Fibroblast of skin of back (primary cell): ENCODE results near the gene NCR2.

Experiments
- DNase-seq: peaks from one replicate; pipeline ENCODE4 v3.0.0-alpha.2; 2013

NCR2 gene

GRCh38 chr6:41331401-41332150 lies 3.8 kb upstream of the NCR2 start:
- no peak for DNase-seq

- no peak for DNase-seq
Measured at GRCh38 chr6:41332241-41332640, 3.2 kb upstream of the NCR2 start.

- no peak for DNase-seq
Measured at GRCh38 chr6:41332842-41333736, 2.3 kb upstream of the NCR2 start.

- no peak for DNase-seq
Measured at GRCh38 chr6:41334482-41335040, 847 bp upstream of the NCR2 start.

GRCh38 chr6:41335943-41336342 lies 535 bp downstream of the NCR2 start:
- no peak for DNase-seq

GRCh38 chr6:41336824-41337223 lies 1.4 kb downstream of the NCR2 start:
- no peak for DNase-seq

GRCh38 chr6:41337709-41338108 lies 2.3 kb downstream of the NCR2 start:
- DNase-seq, result no peak

GRCh38 chr6:41338659-41339058 lies 3.3 kb downstream of the NCR2 start:
- no peak for DNase-seq

GRCh38 chr6:41341580-41341979 lies 6.2 kb downstream of the NCR2 start:
- DNase-seq, result no peak

GRCh38 chr6:41342241-41342640 lies 6.8 kb downstream of the NCR2 start:
- no peak for DNase-seq

- no peak for DNase-seq
Measured at GRCh38 chr6:41343641-41344187, 8.3 kb downstream of the NCR2 start.

GRCh38 chr6:41344876-41345275 lies 9.5 kb downstream of the NCR2 start:
- no peak for DNase-seq

GRCh38 chr6:41345901-41346300 lies 10.5 kb downstream of the NCR2 start:
- no peak for DNase-seq

GRCh38 chr6:41346441-41346840 lies 11.0 kb downstream of the NCR2 start:
- DNase-seq, result no peak

GRCh38 chr6:41347378-41348050 lies 12.1 kb downstream of the NCR2 start:
- DNase-seq, result no peak

- no peak for DNase-seq
Measured at GRCh38 chr6:41348934-41349333, 13.5 kb downstream of the NCR2 start.

GRCh38 chr6:41352396-41352795 lies 17.0 kb downstream of the NCR2 start:
- no peak for DNase-seq

GRCh38 chr6:41352907-41353306 lies 17.5 kb downstream of the NCR2 start:
- DNase-seq, result no peak

- no peak for DNase-seq
Measured at GRCh38 chr6:41353333-41353732, 17.9 kb downstream of the NCR2 start.

- no peak for DNase-seq
Measured at GRCh38 chr6:41355952-41356351, 20.5 kb downstream of the NCR2 start.

GRCh38 chr6:41356825-41357224 lies 21.4 kb downstream of the NCR2 start:
- DNase-seq, result no peak

- DNase-seq, result no peak
Measured at GRCh38 chr6:41358503-41358902, 23.1 kb downstream of the NCR2 start.
